Measurements from ENCODE around the gene CEP170B.
"Not testable (repeated sequence)": the region's sequence is repeated elsewhere in the genome, so short reads cannot be mapped to it uniquely, and the experiment has no call there.

CEP170B gene

DNA sequence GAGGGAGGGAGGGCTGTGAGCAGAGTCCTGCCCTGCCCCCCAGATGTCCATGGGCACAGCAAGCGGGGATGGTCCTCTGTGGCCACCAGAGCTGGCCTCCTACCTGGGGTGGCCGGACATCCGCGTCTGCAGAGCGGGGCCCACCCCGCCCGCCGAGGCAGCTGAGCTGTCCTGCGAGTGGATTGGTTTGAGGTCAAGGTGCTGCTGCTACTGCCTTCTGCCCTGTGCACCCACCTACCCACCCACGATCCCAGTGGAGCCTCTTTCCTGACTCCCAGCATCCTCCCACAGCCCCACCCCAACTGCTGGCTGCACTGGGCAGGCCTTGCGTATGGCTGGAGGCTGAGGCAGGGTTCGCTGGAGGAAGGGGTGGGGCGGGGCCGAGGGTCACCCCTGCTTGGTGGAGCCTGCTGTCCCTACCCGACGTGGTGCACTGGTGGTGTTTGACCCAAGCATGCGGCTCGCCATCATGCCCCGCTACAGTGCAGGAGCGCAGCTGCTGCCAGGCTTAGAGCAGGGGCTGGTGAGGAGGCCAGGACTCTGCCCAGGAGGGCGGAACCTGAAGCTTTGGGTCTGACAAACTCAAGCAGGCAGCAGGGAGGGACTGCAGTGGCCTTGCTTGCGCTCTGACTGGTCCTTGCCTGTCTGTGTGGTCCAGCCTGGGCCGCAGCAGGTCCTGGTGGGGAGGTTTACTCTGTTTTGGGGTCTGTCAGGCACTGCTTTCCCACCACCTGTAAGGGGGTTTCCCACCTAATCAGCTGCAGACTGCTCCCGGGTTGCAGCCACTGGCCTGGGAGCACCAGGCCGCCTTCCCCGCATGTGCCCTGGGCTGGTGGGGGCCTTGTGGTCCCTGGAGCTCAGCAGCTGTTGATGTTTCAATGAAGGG lies 23.7 kb downstream of the CEP170B start:
- Histone ChIP-seq H3K4me3 (ENCODE audit: low read depth, low read length) (no peak overlapping the region), H3K27me3 (ENCODE audit: insufficient read depth, low read depth, severe bottlenecking) (no peaks in the 10 kb centered on the region), H3K9me3 (ENCODE audit: severe bottlenecking) (no peaks in the 10 kb centered on the region), H3K27ac (no peak overlapping the region), H3K36me3 (peaks cover 23% of the 10 kb centered on the region)
- TF ChIP-seq CTCF (IDR thresholded peaks at IDR 0.05; ENCODE audit: low read depth, low read length) = no peak
- DNase-seq = no peak

DNA sequence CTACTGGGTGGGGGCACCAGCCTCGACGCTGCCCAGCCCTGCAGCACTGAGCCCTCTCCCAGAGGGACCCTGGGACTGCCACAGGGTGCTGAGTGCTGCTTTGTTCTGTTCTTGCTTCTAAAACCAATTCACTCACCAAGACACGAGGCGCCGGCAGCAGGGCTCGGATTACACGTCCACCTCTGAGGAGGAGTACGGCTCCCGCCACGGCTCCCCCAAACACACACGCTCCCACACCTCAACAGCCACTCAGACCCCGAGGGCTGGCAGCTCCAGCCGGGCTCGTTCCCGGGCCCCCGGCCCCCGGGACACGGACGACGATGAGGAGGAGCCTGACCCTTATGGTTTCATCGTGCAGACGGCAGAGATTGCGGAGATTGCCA lies 24.3 kb downstream of the CEP170B start:
- Histone ChIP-seq H3K9me3 (ENCODE audit: severe bottlenecking) (no peaks in the 10 kb centered on the region), H3K27me3 (ENCODE audit: insufficient read depth, low read depth, severe bottlenecking) (no peaks in the 10 kb centered on the region), H3K4me3 (ENCODE audit: low read depth, low read length) (no peak overlapping the region), H3K36me3 (peaks cover 20% of the 10 kb centered on the region), H3K27ac (no peak overlapping the region)
- no peak for DNase-seq
- no peak for TF ChIP-seq CTCF (IDR thresholded peaks at IDR 0.05; ENCODE audit: low read depth, low read length)

- DNase-seq; H3K27ac ChIP-seq; H3K27me3 ChIP-seq (ENCODE audit: insufficient read depth, low read depth, severe bottlenecking); H3K9me3 ChIP-seq (ENCODE audit: severe bottlenecking); H3K4me3 ChIP-seq (ENCODE audit: low read depth, low read length): not testable (repeated sequence)
- H3K36me3 ChIP-seq = peaks cover 20% of the 10 kb centered on the region
Measured at GRCh38 chr14:104890292-104890691, 25.2 kb downstream of the CEP170B start.

GRCh38 chr14:104891121-104891551 lies 26.1 kb downstream of the CEP170B start:
- DNase-seq = no peak
- H3K36me3 ChIP-seq = peaks cover 14% of the 10 kb centered on the region
- no peak overlapping the region for H3K4me3 ChIP-seq (ENCODE audit: low read depth, low read length)
- no peak for TF ChIP-seq CTCF (IDR thresholded peaks at IDR 0.05; ENCODE audit: low read depth, low read length)
- no peaks in the 10 kb centered on the region for H3K9me3 ChIP-seq (ENCODE audit: severe bottlenecking)
- H3K27me3 ChIP-seq (ENCODE audit: insufficient read depth, low read depth, severe bottlenecking) = no peaks in the 10 kb centered on the region
- H3K27ac ChIP-seq = no peak overlapping the region

GRCh38 chr14:104891664-104892530 lies 26.8 kb downstream of the CEP170B start:
- H3K4me3 ChIP-seq (ENCODE audit: low read depth, low read length) = no peak overlapping the region
- TF ChIP-seq CTCF (IDR thresholded peaks at IDR 0.05; ENCODE audit: low read depth, low read length) = no peak

More at GRCh38 chr14:104891664-104892530, 26.8 kb downstream of the CEP170B start:
- H3K27me3 ChIP-seq (ENCODE audit: insufficient read depth, low read depth, severe bottlenecking) = no peaks in the 10 kb centered on the region
- no peak overlapping the region for H3K27ac ChIP-seq
- peak; percentile 7 for DNase-seq
- H3K9me3 ChIP-seq (ENCODE audit: severe bottlenecking) = no peaks in the 10 kb centered on the region
- peaks cover 9% of the 10 kb centered on the region for H3K36me3 ChIP-seq

Measured in WERI-Rb-1 (cell line).